Spleen (tissue), 7 donors: ENCODE measurements around the gene LTB.

Source experiments
- CTCF ChIP-seq, 11 experiments: fragments of 200-600 bp in 7 of 11; fragments of 450-650 bp in 4 of 11; sonication (generic) in 4 of 11; IDR thresholded peaks in 8 of 11; conservative IDR thresholded peaks in 3 of 11; 1 replicate in 7 of 11; 2 replicates in 4 of 11; pipeline versions ENCODE4 v1.4.0 to v1.8.0; 2016 to 2021; ENCODE audit warnings: antibody characterized with exemption in 11 of 11, inconsistent platforms in 4 of 11, mild to moderate bottlenecking in 1 of 11
- POLR2AphosphoS5 ChIP-seq, 3 donors: sonication (generic); formaldehyde crosslinking; IDR thresholded peaks; one replicate each; pipeline ENCODE4 v1.5.1; 2017; ENCODE audit warnings: antibody characterized with exemption in 3 of 3
- donor health status: DM: no; HTN: no; CAD: no; lungs with moderate emphysema.
- donor health status: DM: no; HTN: no; CAD: no.
- donor health status: DM: no; HTN: no; CAD: no.

GRCh38 chr6:31629014-31629413 is 46.8 kb upstream of the LTB start:
- TF ChIP-seq CTCF (IDR thresholded peaks at IDR 0.05 in 8 of 11, conservative IDR thresholded peaks at IDR 0.05 in 3 of 11) (no peak), POLR2AphosphoS5 (IDR thresholded peaks at IDR 0.05) (no peak)
